Skin of body (tissue), 2 donors: ENCODE data around the gene NDRG2. TPM values are rescaled to one million over a fixed set of nuclear protein-coding genes. Genes with fewer than 3 reads are reported as not detected.

Experiments
- DNase-seq: peaks from one replicate; lab custom pipeline; 2025; lab: John Stamatoyannopoulos, UW
- total RNA-seq: library from RNA; depleted of rRNA; stranded (reverse); fragments of >200 nt; gene quantifications from one replicate; pipeline ENCODE4 v1.2.3, GENCODE V29; 2014

The NDRG2 gene
- total RNA-seq, result 113 TPM

GRCh38 chr14:21024585-21025370, at the start of gene NDRG2:
NDRG2 (minus strand) TSS chr14:21025061; CDS start chr14:21023315, 1,746 bp downstream.
- peak; percentile 21 for DNase-seq

- no peak for DNase-seq
Observed at GRCh38 chr14:21073921-21074320, 49.1 kb upstream of the NDRG2 start.

- DNase-seq, result no peak
Observed at GRCh38 chr14:21072781-21073339, 48.0 kb upstream of the NDRG2 start.

- DNase-seq, result peak; percentile 66
Observed at GRCh38 chr14:21072031-21072473, 47.2 kb upstream of the NDRG2 start.

- DNase-seq, result peak; percentile 95
Observed at GRCh38 chr14:21071225-21072030, 46.6 kb upstream of the NDRG2 start.

- peak; percentile 60 for DNase-seq
Observed at GRCh38 chr14:21070610-21071224, 45.9 kb upstream of the NDRG2 start.

- peak; percentile 72 for DNase-seq
Observed at GRCh38 chr14:21070083-21070609, 45.3 kb upstream of the NDRG2 start, which contains the start of gene ARHGEF40. ARHGEF40 (plus strand) TSS chr14:21070304; CDS start chr14:21070397, 93 bp downstream.

- DNase-seq, result peak; percentile 67
Observed at GRCh38 chr14:21069388-21070082, 44.7 kb upstream of the NDRG2 start.

- DNase-seq, result peak; percentile 57
Observed at GRCh38 chr14:21068521-21069387, 43.9 kb upstream of the NDRG2 start.

- DNase-seq, result no peak
Observed at GRCh38 chr14:21066882-21067502, 42.1 kb upstream of the NDRG2 start.

GRCh38 chr14:21063479-21063878, 38.6 kb upstream of the NDRG2 start:
- no peak for DNase-seq

- no peak for DNase-seq
Observed at GRCh38 chr14:21061347-21061668, 36.4 kb upstream of the NDRG2 start.

- DNase-seq, result no peak
Observed at GRCh38 chr14:21060614-21061346, 35.9 kb upstream of the NDRG2 start.

GRCh38 chr14:21059842-21060613, 35.2 kb upstream of the NDRG2 start:
- no peak for DNase-seq

- DNase-seq, result no peak
Observed at GRCh38 chr14:21058903-21059302, 34.0 kb upstream of the NDRG2 start.

- no peak for DNase-seq
Observed at GRCh38 chr14:21057803-21058675, 33.2 kb upstream of the NDRG2 start, which contains the start of gene RNASE8. RNASE8 (plus strand) TSS chr14:21057822; CDS start chr14:21057893, 71 bp downstream.
